K562 (cell line): ENCODE results near the gene ELOVL5. TPM values are rescaled to one million over a fixed set of nuclear protein-coding genes. Genes with fewer than 3 reads are reported as not detected.

ENCODE experiments used
- ATAC-seq: fragments of 200-7000 bp; cut with Tn5 transposase; 3 replicates; pipeline ENCODE4 v1.9.1; 2020; ENCODE audit warnings: moderate library complexity
- BruUV-seq: library from RNA; stranded (reverse); fragments of 400-500 nt; replicated peaks from 2 replicates; lab custom pipeline; 2021; lab: Mats Ljungman, UMichigan
- CTCF ChIA-PET: fragments of 300-600 bp; formaldehyde crosslinking; extraction: SDS; loops from one replicate; lab custom pipeline; 2021; ENCODE audit warnings: low intra/inter-chr PET ratio; lab: Yijun Ruan, JAX
- POLR2A ChIA-PET: fragments of 300-600, 350-650 bp; sonication (Branson Sonifier 250); formaldehyde crosslinking; extraction: SDS; loops from one replicate; lab custom pipeline; 2021; ENCODE audit warnings: antibody characterized with exemption, inconsistent platforms; lab: Yijun Ruan, JAX
- DNase-seq, 4 experiments: peaks; one replicate each; pipeline versions ENCODE4 v3.0.0 to v3.0.0-alpha.2; 2011 to 2018; ENCODE audit warnings: low spot score in 3 of 4, mixed read lengths in 3 of 4; ENCODE audit errors: extremely low read depth in 1 of 4
- FAIRE-seq: peaks from 2 replicates; lab custom pipeline; 2011; peaks lifted over from hg19 to GRCh38; lab: Jason Lieb, UNC
- H2AFZ ChIP-seq: 2 replicates; pipeline ENCODE4 v1.6.0; 2011; ENCODE audit warnings: low read depth, low read length, control low read depth, inconsistent platforms
- H3K27ac ChIP-seq: fragments of 200-600 bp; 3 replicates; pipeline ENCODE4 v1.8.0; 2011; ENCODE audit warnings: low read depth, mild to moderate bottlenecking, control low read depth, inconsistent platforms, low read length, moderate library complexity, mixed read lengths; ENCODE audit errors: extremely low read depth
- H3K27me3 ChIP-seq, 2 experiments: fragments of 300-600 bp in 1 of 2; 2 replicates in 1 of 2; 3 replicates in 1 of 2; pipeline versions ENCODE4 v1.6.0 to v1.8.0; 2011; ENCODE audit warnings: inconsistent platforms in 2 of 2, low read length in 2 of 2, mild to moderate bottlenecking in 1 of 2, mixed read lengths in 1 of 2, moderate library complexity in 1 of 2; ENCODE audit not compliant: control insufficient read depth in 2 of 2, insufficient read depth in 2 of 2
- H3K36me3 ChIP-seq: fragments of 300-600 bp; 3 replicates; pipeline ENCODE4 v1.8.0; 2011; ENCODE audit warnings: mild to moderate bottlenecking, low read length, inconsistent platforms; ENCODE audit not compliant: control insufficient read depth, insufficient read depth
- H3K4me1 ChIP-seq, 2 experiments: fragments of 200-600 bp in 1 of 2; replicated peaks in 1 of 2; 2 replicates in 1 of 2; 3 replicates in 1 of 2; pipeline versions ENCODE4 v1.5.1 to v1.8.0; 2011; ENCODE audit warnings: inconsistent platforms in 2 of 2, low read length in 2 of 2, mild to moderate bottlenecking in 1 of 2, mixed read lengths in 1 of 2, moderate library complexity in 1 of 2; ENCODE audit not compliant: control insufficient read depth in 2 of 2, insufficient read depth in 2 of 2
- H3K4me2 ChIP-seq: 2 replicates; pipeline ENCODE4 v1.6.1; 2011; ENCODE audit warnings: low read length, control low read depth, inconsistent platforms, mixed read lengths; ENCODE audit not compliant: insufficient read depth
- H3K4me3 ChIP-seq: fragments of 200-600 bp; sonication (generic), shearing (Covaris generic); 2 replicates; pipeline ENCODE4 v1.5.1; 2016; ENCODE audit warnings: control low read depth, inconsistent platforms
- H3K79me2 ChIP-seq: fragments of 200-600 bp; 3 replicates; pipeline ENCODE4 v1.8.0; 2011; ENCODE audit warnings: low read length, inconsistent platforms; ENCODE audit not compliant: control insufficient read depth, insufficient read depth
- H3K9ac ChIP-seq, 2 experiments: 2 replicates each; pipeline versions ENCODE4 v1.6.0 to v1.6.1; 2011; ENCODE audit warnings: low read depth in 2 of 2, low read length in 2 of 2, control low read depth in 1 of 2, inconsistent platforms in 1 of 2, mild to moderate bottlenecking in 1 of 2, mixed read lengths in 1 of 2; ENCODE audit not compliant: insufficient read depth in 1 of 2
- H3K9me1 ChIP-seq: one replicate; pipeline ENCODE4 v1.6.0; 2011; ENCODE audit warnings: inconsistent platforms, mild to moderate bottlenecking, low read length, moderate library complexity; ENCODE audit not compliant: control insufficient read depth, insufficient read depth
- H3K9me3 ChIP-seq: replicated peaks from 2 replicates; pipeline ENCODE4 v1.5.1; 2011; ENCODE audit warnings: low read depth, low read length, inconsistent platforms; ENCODE audit not compliant: control insufficient read depth, insufficient read depth
- H4K20me1 ChIP-seq: replicated peaks from 2 replicates; pipeline ENCODE4 v1.6.1; 2011; ENCODE audit warnings: low read length, inconsistent platforms, mixed read lengths; ENCODE audit not compliant: control insufficient read depth, insufficient read depth
- E2F3 ChIP-seq: fragments of 250-450 bp; sonication (Bioruptor Pico); IDR thresholded peaks from 2 replicates; pipeline ENCODE4 v1.4.0; 2020; ENCODE audit warnings: mild to moderate bottlenecking
- HDAC1 ChIP-seq, 2 experiments: fragments of 450-650 bp; IDR thresholded peaks; 2 replicates each; pipeline ENCODE4 v1.6.1; 2016 to 2017; ENCODE audit warnings: inconsistent platforms in 1 of 2, mild to moderate bottlenecking in 1 of 2, moderate library complexity in 1 of 2
- KDM4B ChIP-seq, 2 experiments: fragments of 450-650 bp in 1 of 2; sonication (generic) in 1 of 2; IDR thresholded peaks; 2 replicates each; pipeline ENCODE4 v1.6.1; 2016 to 2017; ENCODE audit warnings: borderline replicate concordance in 2 of 2, antibody characterized with exemption in 1 of 2, low read depth in 1 of 2, mild to moderate bottlenecking in 1 of 2
- MTF1 ChIP-seq: fragments of 250-450 bp; sonication (Bioruptor Pico); IDR thresholded peaks from 2 replicates; pipeline ENCODE4 v1.9.0; 2021; ENCODE audit warnings: moderate library complexity, mild to moderate bottlenecking, inconsistent platforms, borderline replicate concordance
- NR3C1 ChIP-seq: sonication (generic); formaldehyde crosslinking; IDR thresholded peaks from 2 replicates; pipeline ENCODE4 v1.8.1; 2022; ENCODE audit warnings: missing genetic modification reagents
- RBM22 ChIP-seq: fragments of 200-400 bp; formaldehyde crosslinking; IDR thresholded peaks from 2 replicates; pipeline ENCODE4 v1.6.1; 2018; ENCODE audit warnings: low read length, low read depth; ENCODE audit not compliant: poor library complexity, severe bottlenecking
- TEAD1 ChIP-seq, 2 experiments: fragments of 450-650 bp in 1 of 2; sonication (generic) in 1 of 2; formaldehyde crosslinking; IDR thresholded peaks; 2 replicates each; pipeline versions ENCODE4 v1.4.0 to v1.8.0; 2020 to 2022; ENCODE audit warnings: mild to moderate bottlenecking in 2 of 2, missing genetic modification reagents in 1 of 2
- THAP7 ChIP-seq: fragments of 250-450 bp; sonication (Bioruptor Pico); IDR thresholded peaks from 2 replicates; pipeline ENCODE4 v1.5.0; 2021
- UBTF ChIP-seq, 2 experiments: IDR thresholded peaks; 2 replicates each; pipeline ENCODE4 v1.6.1; 2012; ENCODE audit warnings: improper control_type of control experiment in 2 of 2, low read depth in 2 of 2, low read length in 2 of 2, borderline replicate concordance in 1 of 2
- ZBTB11 ChIP-seq, 3 experiments: fragments of 200-800 bp in 1 of 3; fragments of 250-450 bp in 1 of 3; fragments of 450-650 bp in 1 of 3; sonication (Bioruptor Pico) in 1 of 3; sonication (Bioruptor generic) in 1 of 3; formaldehyde crosslinking in 1 of 3; IDR thresholded peaks; 2 replicates each; pipeline versions ENCODE4 v1.6.1 to v1.8.0; 2016 to 2022; ENCODE audit warnings: mild to moderate bottlenecking in 2 of 3, missing genetic modification characterization in 2 of 3, missing compliant biosample characterization in 1 of 3, moderate library complexity in 1 of 3
- ZBTB49 ChIP-seq: sonication (generic); formaldehyde crosslinking; IDR thresholded peaks from 2 replicates; pipeline ENCODE4 v1.8.0; 2022; ENCODE audit warnings: missing genetic modification reagents, mild to moderate bottlenecking, borderline replicate concordance
- ZNF586 ChIP-seq: fragments of 450-650 bp; formaldehyde crosslinking; conservative IDR thresholded peaks from 2 replicates; pipeline ENCODE4 v1.4.0; 2020; ENCODE audit warnings: mild to moderate bottlenecking, moderate library complexity
- ZZZ3 ChIP-seq: fragments of 450-650 bp; IDR thresholded peaks from 2 replicates; pipeline ENCODE4 v1.6.1; 2016; ENCODE audit warnings: antibody characterized with exemption, mild to moderate bottlenecking, moderate library complexity
- WGBS: fragments of 100-300 bp; shearing (Covaris generic); methylation state at CpG from one replicate; pipeline ENCODE4 v1.1.6; 2016; ENCODE audit warnings: low coverage, mixed read lengths; ENCODE audit not compliant: insufficient coverage; ENCODE audit errors: missing lambda C conversion rate; 5-methylcytosine and 5-hydroxymethylcytosine counted together
- in situ Hi-C: fragments of 300-500 bp; cut with MboI; formaldehyde crosslinking; loops from 4 replicates; pipeline ENCODE4 v1.15.0; 2018; ENCODE audit warnings: inconsistent platforms, mixed read lengths
- intact Hi-C: fragments of 100-400 bp; cut with micrococcal nuclease; formaldehyde crosslinking; loops from 2 replicates; pipeline ENCODE4 v1.14.2; 2022
- polyA plus RNA-seq, 8 experiments: library from polyadenylated mRNA; depleted of rRNA in 4 of 8; stranded (reverse) in 5 of 8; unstranded in 3 of 8; fragments of >200 nt; fragmentation: Nextera tagmentation in 2 of 8; fragmentation: Illumina TruSeq in 1 of 8; extraction: Ambion mirVana in 2 of 8; extraction: Trizol in 1 of 8; gene quantifications; 2 replicates each; pipeline versions ENCODE4 v1.2.1 to v1.2.3, GENCODE V29; 2011 to 2014; ENCODE audit warnings: inconsistent platforms in 1 of 8, missing spikeins in 1 of 8
- total RNA-seq, 7 experiments: library from RNA; depleted of rRNA in 6 of 7; stranded (reverse); fragments of >200 nt in 6 of 7; fragmentation: Illumina TruSeq in 2 of 7; extraction: Trizol in 2 of 7; gene quantifications; 2 replicates each; pipeline versions ENCODE4 v1.2.1 to v1.2.3, GENCODE V29; 2011 to 2021; ENCODE audit warnings: low replicate concordance in 1 of 7

Gene ELOVL5
- total and polyA plus RNA-seq, 9 of the 15 experiments (the other 6 are each of a cell fraction or from before 2014, with no cell fraction given) = 70.6 to 245 (median 132) TPM

GRCh38 chr6:53390010-53390409, 41.3 kb upstream of the ELOVL5 start:
- no peak for ATAC-seq
- no peak overlapping the region for H3K4me2 ChIP-seq
- DNase-seq = no peak
- H3K9ac ChIP-seq = no peak overlapping the region
- POLR2A ChIA-PET = no interaction called here
- BruUV-seq = no TSS peak
- in situ Hi-C loops (no loop called here), intact Hi-C loops (no loop called here)
- H3K27me3 ChIP-seq = 0 out of 5 replicates have a peak, but pooled peaks cover 0 to 8% of the 10 kb centered on the region in 2 experiments
- CTCF ChIA-PET = no interaction called here
- H4K20me1 ChIP-seq = no peaks in the 10 kb centered on the region
- H3K27ac ChIP-seq = no peak overlapping the region
- H3K36me3 ChIP-seq = no peaks in the 10 kb centered on the region
- no peaks in the 10 kb centered on the region for H3K4me1 ChIP-seq
- WGBS = 29% methylated on average over 3 of the region's 3 CpGs
- H3K9me1 ChIP-seq = no peaks in the 10 kb centered on the region
- FAIRE-seq = no peak
- no peak overlapping the region for H2AFZ ChIP-seq
- H3K79me2 ChIP-seq = no peaks in the 10 kb centered on the region
- no peaks in the 10 kb centered on the region for H3K9me3 ChIP-seq
- H3K4me3 ChIP-seq = no peak overlapping the region
- TF ChIP-seq NR3C1 (no peak), RBM22 (no peak), UBTF (IDR thresholded peaks at IDR 0.05; ENCODE audit: borderline replicate concordance in 1 of 2, low read depth in 2 of 2, low read length in 2 of 2) (no peak), ZBTB11 (CRISPR knock-in tag; IDR thresholded peaks at IDR 0.05) (no peak), THAP7 (CRISPR knock-in tag) (no peak), ZNF586 (no peak), ZBTB49 (CRISPR knock-in tag) (no peak), HDAC1 (IDR thresholded peaks at IDR 0.05) (no peak), KDM4B (IDR thresholded peaks at IDR 0.05; ENCODE audit: borderline replicate concordance in 2 of 2, low read depth in 1 of 2) (no peak), E2F3 (CRISPR knock-in tag) (no peak), MTF1 (CRISPR knock-in tag) (no peak), TEAD1 (CRISPR knock-in tag; IDR thresholded peaks at IDR 0.05) (no peak), ZZZ3 (no peak)
